Measurements from ENCODE around the gene MET.

- no peak for TF ChIP-seq POLR2AphosphoS5 (IDR thresholded peaks at IDR 0.05; ENCODE audit: insufficient read depth in 1 of 2, low read depth in 1 of 2)
- no peak for TF ChIP-seq CTCF (IDR thresholded peaks at IDR 0.05)
- no peak for TF ChIP-seq POLR2A (IDR thresholded peaks at IDR 0.05)
Measured at GRCh38 chr7:116691664-116692063, 19.7 kb downstream of the MET start.
